HG03108 (cell line): ENCODE data around the gene ST13.
A peak's percentile ranks its signal among the peaks of the same experiment; 100 is the strongest.
"Not testable (repeated sequence)": the region's sequence is repeated elsewhere in the genome, so short reads cannot be mapped to it uniquely, and the experiment has no call there.

ENCODE experiments used
- ATAC-seq: cut with Tn5 transposase; IDR thresholded peaks from one replicate; pipeline ENCODE4 v1.9.1; 2021; ENCODE audit warnings: moderate library complexity; ENCODE audit not compliant: unreplicated experiment

ST13 gene

GRCh38 chr22:40856513-40857308, at the start of gene ST13, which contains the start of gene XPNPEP3:
TSS of gene ST13 (minus strand) at chr22:40856639. CDS start at chr22:40856540, 99 bp downstream.
TSS of gene XPNPEP3 (plus strand) at chr22:40857148. CDS start at chr22:40857182, 34 bp downstream.
- ATAC-seq = peak; percentile 81

GRCh38 chr22:40904101-40904500, 47.7 kb upstream of the ST13 start:
- ATAC-seq = no peak

GRCh38 chr22:40898850-40899357, 42.5 kb upstream of the ST13 start:
- ATAC-seq = no peak

GRCh38 chr22:40894417-40894816, 38.0 kb upstream of the ST13 start:
- ATAC-seq = no peak

- no peak for ATAC-seq
Measured at GRCh38 chr22:40890881-40891280, 34.4 kb upstream of the ST13 start.

- ATAC-seq = no peak
Measured at GRCh38 chr22:40889116-40889515, 32.7 kb upstream of the ST13 start.

GRCh38 chr22:40878922-40879321, 22.5 kb upstream of the ST13 start:
- no peak for ATAC-seq

GRCh38 chr22:40877488-40877887, 21.0 kb upstream of the ST13 start:
- ATAC-seq = no peak

GRCh38 chr22:40876907-40877306, 20.5 kb upstream of the ST13 start:
- no peak for ATAC-seq

GRCh38 chr22:40875111-40875510, 18.7 kb upstream of the ST13 start:
- no peak for ATAC-seq

- no peak for ATAC-seq
Measured at GRCh38 chr22:40874016-40874415, 17.6 kb upstream of the ST13 start.

- ATAC-seq = not testable (repeated sequence)
Measured at GRCh38 chr22:40868379-40868778, 11.9 kb upstream of the ST13 start.

GRCh38 chr22:40867109-40867508, 10.7 kb upstream of the ST13 start:
- ATAC-seq = no peak

GRCh38 chr22:40862537-40862936, 6.1 kb upstream of the ST13 start:
- ATAC-seq = no peak

- ATAC-seq = no peak
Measured at GRCh38 chr22:40862013-40862412, 5.6 kb upstream of the ST13 start, which contains the start of gene DNAJB7. TSS of gene DNAJB7 (minus strand) at chr22:40862113. CDS start at chr22:40861994, 119 bp downstream.

GRCh38 chr22:40857309-40857855, 943 bp upstream of the ST13 start:
- no peak for ATAC-seq

GRCh38 chr22:40855979-40856512, 393 bp downstream of the ST13 start:
- ATAC-seq = peak; percentile 16

- ATAC-seq = no peak
Measured at GRCh38 chr22:40855071-40855978, 1.1 kb downstream of the ST13 start.

GRCh38 chr22:40853961-40854360, 2.5 kb downstream of the ST13 start:
- no peak for ATAC-seq

GRCh38 chr22:40853333-40853732, 3.1 kb downstream of the ST13 start:
- no peak for ATAC-seq

- ATAC-seq = not testable (repeated sequence)
Measured at GRCh38 chr22:40845816-40846215, 10.6 kb downstream of the ST13 start.
